ENCODE measurements around the gene DAZAP1.

DAZAP1 gene

GRCh38 chr19:1428738-1429391 lies 21.5 kb downstream of the DAZAP1 start:
- Histone ChIP-seq H2BK15ac (replicated peaks; ENCODE audit: low read depth) (no peak overlapping the region), H3K79me1 (ENCODE audit: low read length) (peaks cover 17% of the 10 kb centered on the region), H3K27me3 (ENCODE audit: insufficient read depth, low read length, poor library complexity) (no peaks in the 10 kb centered on the region), H3K4me3 (ENCODE audit: low read length) (no peak overlapping the region), H2BK120ac (ENCODE audit: low read depth, low read length) (no peak overlapping the region), H4K8ac (ENCODE audit: low read depth, low read length) (no peak overlapping the region), H3K36me3 (ENCODE audit: control insufficient read depth, insufficient read depth, low read length) (peaks cover 23% of the 10 kb centered on the region), H3K27ac (ENCODE audit: low read depth, low read length) (no peak overlapping the region), H4K5ac (ENCODE audit: low read length) (no peak overlapping the region), H3K18ac (ENCODE audit: low read length) (no peak overlapping the region), H3K4ac (ENCODE audit: low read depth, low read length) (no peak overlapping the region), H3K23ac (ENCODE audit: low read length) (no peak overlapping the region), H3K79me2 (ENCODE audit: control insufficient read depth, insufficient read depth, low read length) (peaks cover 8% of the 10 kb centered on the region), H3K4me1 (ENCODE audit: control insufficient read depth, low read depth, low read length) (no peaks in the 10 kb centered on the region), H3K9ac (ENCODE audit: low read length) (no peak overlapping the region), H3K4me2 (ENCODE audit: low read length) (no peak overlapping the region), H2AK5ac (ENCODE audit: low read length) (no peak overlapping the region), H2BK5ac (ENCODE audit: low read length) (no peak overlapping the region), H3K56ac (ENCODE audit: low read length) (no peak overlapping the region)
- WGBS (ENCODE audit: extremely low coverage, insufficient coverage, low lambda C conversion rate): no CpG with 5 or more reads among the region's 41 CpGs
- no peak for DNase-seq

- no CpG with 5 or more reads among the region's 14 CpGs for WGBS (ENCODE audit: extremely low coverage, insufficient coverage, low lambda C conversion rate)
Observed at GRCh38 chr19:1429750-1430149, 22.4 kb downstream of the DAZAP1 start.

GRCh38 chr19:1430246-1430645 lies 22.9 kb downstream of the DAZAP1 start:
- H3K79me2 ChIP-seq (ENCODE audit: control insufficient read depth, insufficient read depth, low read length): peaks cover 2% of the 10 kb centered on the region
- H3K23ac ChIP-seq (ENCODE audit: low read length): no peak overlapping the region
- H3K36me3 ChIP-seq (ENCODE audit: control insufficient read depth, insufficient read depth, low read length): peaks cover 23% of the 10 kb centered on the region
- no peak overlapping the region for H2BK5ac ChIP-seq (ENCODE audit: low read length)
- no peak overlapping the region for H3K18ac ChIP-seq (ENCODE audit: low read length)
- H3K4me2 ChIP-seq (ENCODE audit: low read length): no peak overlapping the region
- no peak overlapping the region for H4K8ac ChIP-seq (ENCODE audit: low read depth, low read length)
- H2BK15ac ChIP-seq (replicated peaks; ENCODE audit: low read depth): no peak overlapping the region
- H3K27me3 ChIP-seq (ENCODE audit: insufficient read depth, low read length, poor library complexity): no peaks in the 10 kb centered on the region
- H3K4ac ChIP-seq (ENCODE audit: low read depth, low read length): no peak overlapping the region
- no peak overlapping the region for H2AK5ac ChIP-seq (ENCODE audit: low read length)
- H3K27ac ChIP-seq (ENCODE audit: low read depth, low read length): no peak overlapping the region
- no peak for DNase-seq
- H3K4me1 ChIP-seq (ENCODE audit: control insufficient read depth, low read depth, low read length): no peaks in the 10 kb centered on the region
- no peak overlapping the region for H2BK120ac ChIP-seq (ENCODE audit: low read depth, low read length)
- WGBS (ENCODE audit: extremely low coverage, insufficient coverage, low lambda C conversion rate): no CpG with 5 or more reads among the region's 14 CpGs
- H3K56ac ChIP-seq (ENCODE audit: low read length): no peak overlapping the region
- H3K9ac ChIP-seq (ENCODE audit: low read length): no peak overlapping the region
- no peak overlapping the region for H3K4me3 ChIP-seq (ENCODE audit: low read length)
- peaks cover 12% of the 10 kb centered on the region for H3K79me1 ChIP-seq (ENCODE audit: low read length)
- H4K5ac ChIP-seq (ENCODE audit: low read length): no peak overlapping the region

More at GRCh38 chr19:1429750-1430149, 22.4 kb downstream of the DAZAP1 start:
- H3K18ac ChIP-seq (ENCODE audit: low read length): no peak overlapping the region
- no peak overlapping the region for H3K56ac ChIP-seq (ENCODE audit: low read length)
- no peak overlapping the region for H3K4me2 ChIP-seq (ENCODE audit: low read length)
- DNase-seq: no peak
- peaks cover 12% of the 10 kb centered on the region for H3K79me1 ChIP-seq (ENCODE audit: low read length)
- no peak overlapping the region for H2BK120ac ChIP-seq (ENCODE audit: low read depth, low read length)
- no peak overlapping the region for H4K8ac ChIP-seq (ENCODE audit: low read depth, low read length)
- peaks cover 2% of the 10 kb centered on the region for H3K79me2 ChIP-seq (ENCODE audit: control insufficient read depth, insufficient read depth, low read length)
- H3K4me3 ChIP-seq (ENCODE audit: low read length): no peak overlapping the region
- no peak overlapping the region for H2AK5ac ChIP-seq (ENCODE audit: low read length)
- no peak overlapping the region for H2BK15ac ChIP-seq (replicated peaks; ENCODE audit: low read depth)
- H3K27ac ChIP-seq (ENCODE audit: low read depth, low read length): no peak overlapping the region
- H3K9ac ChIP-seq (ENCODE audit: low read length): no peak overlapping the region
- no peaks in the 10 kb centered on the region for H3K27me3 ChIP-seq (ENCODE audit: insufficient read depth, low read length, poor library complexity)
- H2BK5ac ChIP-seq (ENCODE audit: low read length): no peak overlapping the region
- no peaks in the 10 kb centered on the region for H3K4me1 ChIP-seq (ENCODE audit: control insufficient read depth, low read depth, low read length)
- H3K36me3 ChIP-seq (ENCODE audit: control insufficient read depth, insufficient read depth, low read length): peaks cover 23% of the 10 kb centered on the region
- no peak overlapping the region for H4K5ac ChIP-seq (ENCODE audit: low read length)
- no peak overlapping the region for H3K23ac ChIP-seq (ENCODE audit: low read length)
- H3K4ac ChIP-seq (ENCODE audit: low read depth, low read length): no peak overlapping the region

GRCh38 chr19:1431759-1432506 lies 24.5 kb downstream of the DAZAP1 start:
- H3K4me2 ChIP-seq (ENCODE audit: low read length): no peak overlapping the region
- H3K4me1 ChIP-seq (ENCODE audit: control insufficient read depth, low read depth, low read length): no peaks in the 10 kb centered on the region
- no peak overlapping the region for H3K18ac ChIP-seq (ENCODE audit: low read length)
- H2BK5ac ChIP-seq (ENCODE audit: low read length): no peak overlapping the region
- no peak for DNase-seq
- peaks cover 7% of the 10 kb centered on the region for H3K79me1 ChIP-seq (ENCODE audit: low read length)
- peaks cover 20% of the 10 kb centered on the region for H3K36me3 ChIP-seq (ENCODE audit: control insufficient read depth, insufficient read depth, low read length)
- no peak overlapping the region for H3K9ac ChIP-seq (ENCODE audit: low read length)
- no peak overlapping the region for H3K4ac ChIP-seq (ENCODE audit: low read depth, low read length)
- H2AK5ac ChIP-seq (ENCODE audit: low read length): no peak overlapping the region
- no peak overlapping the region for H3K27ac ChIP-seq (ENCODE audit: low read depth, low read length)
- no peaks in the 10 kb centered on the region for H3K27me3 ChIP-seq (ENCODE audit: insufficient read depth, low read length, poor library complexity)
- no peak overlapping the region for H4K8ac ChIP-seq (ENCODE audit: low read depth, low read length)
- H3K4me3 ChIP-seq (ENCODE audit: low read length): no peak overlapping the region
- H2BK15ac ChIP-seq (replicated peaks; ENCODE audit: low read depth): no peak overlapping the region
- no peaks in the 10 kb centered on the region for H3K79me2 ChIP-seq (ENCODE audit: control insufficient read depth, insufficient read depth, low read length)
- no CpG with 5 or more reads among the region's 24 CpGs for WGBS (ENCODE audit: extremely low coverage, insufficient coverage, low lambda C conversion rate)
- H3K23ac ChIP-seq (ENCODE audit: low read length): no peak overlapping the region
- H4K5ac ChIP-seq (ENCODE audit: low read length): no peak overlapping the region
- H3K56ac ChIP-seq (ENCODE audit: low read length): no peak overlapping the region
- H2BK120ac ChIP-seq (ENCODE audit: low read depth, low read length): no peak overlapping the region

GRCh38 chr19:1432507-1432887 lies 25.1 kb downstream of the DAZAP1 start:
- no peak overlapping the region for H4K5ac ChIP-seq (ENCODE audit: low read length)
- H3K36me3 ChIP-seq (ENCODE audit: control insufficient read depth, insufficient read depth, low read length): peaks cover 18% of the 10 kb centered on the region
- no peak overlapping the region for H3K4me3 ChIP-seq (ENCODE audit: low read length)
- H3K27me3 ChIP-seq (ENCODE audit: insufficient read depth, low read length, poor library complexity): no peaks in the 10 kb centered on the region
- H3K23ac ChIP-seq (ENCODE audit: low read length): no peak overlapping the region
- H2BK120ac ChIP-seq (ENCODE audit: low read depth, low read length): no peak overlapping the region
- no peak overlapping the region for H3K4ac ChIP-seq (ENCODE audit: low read depth, low read length)
- no peak overlapping the region for H3K18ac ChIP-seq (ENCODE audit: low read length)
- no peak overlapping the region for H3K56ac ChIP-seq (ENCODE audit: low read length)
- no peak overlapping the region for H4K8ac ChIP-seq (ENCODE audit: low read depth, low read length)
- H3K27ac ChIP-seq (ENCODE audit: low read depth, low read length): no peak overlapping the region
- no peak for DNase-seq
- H2AK5ac ChIP-seq (ENCODE audit: low read length): no peak overlapping the region
- no peak overlapping the region for H2BK15ac ChIP-seq (replicated peaks; ENCODE audit: low read depth)
- H3K9ac ChIP-seq (ENCODE audit: low read length): no peak overlapping the region
- no peaks in the 10 kb centered on the region for H3K4me1 ChIP-seq (ENCODE audit: control insufficient read depth, low read depth, low read length)
- no CpG with 5 or more reads among the region's 16 CpGs for WGBS (ENCODE audit: extremely low coverage, insufficient coverage, low lambda C conversion rate)
- H3K79me2 ChIP-seq (ENCODE audit: control insufficient read depth, insufficient read depth, low read length): no peaks in the 10 kb centered on the region
- peaks cover 6% of the 10 kb centered on the region for H3K79me1 ChIP-seq (ENCODE audit: low read length)
- no peak overlapping the region for H2BK5ac ChIP-seq (ENCODE audit: low read length)
- no peak overlapping the region for H3K4me2 ChIP-seq (ENCODE audit: low read length)

Measured in mesendoderm (in vitro differentiated cells).